ENCODE data around the gene RRAS2. TPM values are rescaled to one million over a fixed set of nuclear protein-coding genes. Genes with fewer than 3 reads are reported as not detected.

RRAS2 gene
- total RNA-seq, 4 donors from 2014 or later = 12.3 to 86.0 (median 41.7) TPM

GRCh38 chr11:14371249-14371648 is 12.3 kb upstream of the RRAS2 start:
- no peaks in the 10 kb centered on the region for H3K4me1 ChIP-seq
- no peaks in the 10 kb centered on the region for H3K9me3 ChIP-seq
- DNase-seq = no peak
- TF ChIP-seq CTCF (IDR thresholded peaks at IDR 0.05) (no peak), POLR2AphosphoS5 (IDR thresholded peaks at IDR 0.05) (no peak), POLR2A (IDR thresholded peaks at IDR 0.05) (no peak), EP300 (IDR thresholded peaks at IDR 0.05; ENCODE audit: low read depth) (no peak)
- no peaks in the 10 kb centered on the region for H3K36me3 ChIP-seq
- H3K27me3 ChIP-seq = no peaks in the 10 kb centered on the region
- intact Hi-C loops (cut with DNase I; ENCODE audit: low total_unique reads) = no loop called here
- H3K4me3 ChIP-seq = no peak overlapping the region
- H3K27ac ChIP-seq = no peak overlapping the region
- in situ Hi-C loops (cut with MboI; ENCODE audit: low pct_ligation_motif_present in 1 of 4, low pct_unique_long_range_greater_than_20kb in 1 of 4, low sequenced_read_pairs in 3 of 4) = no loop called here

GRCh38 chr11:14370496-14370895 is 11.5 kb upstream of the RRAS2 start:
- in situ Hi-C loops (cut with MboI; ENCODE audit: low pct_ligation_motif_present in 1 of 4, low pct_unique_long_range_greater_than_20kb in 1 of 4, low sequenced_read_pairs in 3 of 4) = no loop called here

GRCh38 chr11:14369598-14369997 is 10.6 kb upstream of the RRAS2 start:
- intact Hi-C loops (cut with DNase I; ENCODE audit: low total_unique reads) (no loop called here), in situ Hi-C loops (cut with MboI; ENCODE audit: low pct_ligation_motif_present in 1 of 4, low pct_unique_long_range_greater_than_20kb in 1 of 4, low sequenced_read_pairs in 3 of 4) (no loop called here)
- no peaks in the 10 kb centered on the region for H3K4me1 ChIP-seq
- no peaks in the 10 kb centered on the region for H3K36me3 ChIP-seq
- H3K4me3 ChIP-seq = no peak overlapping the region
- H3K27me3 ChIP-seq = no peaks in the 10 kb centered on the region
- H3K9me3 ChIP-seq = no peaks in the 10 kb centered on the region
- H3K27ac ChIP-seq = no peak overlapping the region
- TF ChIP-seq POLR2AphosphoS5 (IDR thresholded peaks at IDR 0.05) = no peak
- TF ChIP-seq CTCF (IDR thresholded peaks at IDR 0.05) = no peak
- no peak for TF ChIP-seq EP300 (IDR thresholded peaks at IDR 0.05; ENCODE audit: low read depth)
- no peak for TF ChIP-seq POLR2A (IDR thresholded peaks at IDR 0.05)
- no peak for DNase-seq

More at GRCh38 chr11:14370496-14370895, 11.5 kb upstream of the RRAS2 start:
- H3K4me3 ChIP-seq = no peak overlapping the region
- H3K27ac ChIP-seq = no peak overlapping the region
- H3K27me3 ChIP-seq = no peaks in the 10 kb centered on the region
- H3K9me3 ChIP-seq = no peaks in the 10 kb centered on the region
- intact Hi-C loops (cut with DNase I; ENCODE audit: low total_unique reads) = no loop called here
- no peak for DNase-seq
- no peaks in the 10 kb centered on the region for H3K4me1 ChIP-seq
- 22 to 29% methylated on average over 1 of the region's 1 CpG for WGBS, 2 donors (ENCODE audit: low coverage in 1 of 2)
- H3K36me3 ChIP-seq = no peaks in the 10 kb centered on the region
- TF ChIP-seq POLR2AphosphoS5 (IDR thresholded peaks at IDR 0.05) = no peak
- no peak for TF ChIP-seq POLR2A (IDR thresholded peaks at IDR 0.05)
- no peak for TF ChIP-seq CTCF (IDR thresholded peaks at IDR 0.05)
- no peak for TF ChIP-seq EP300 (IDR thresholded peaks at IDR 0.05; ENCODE audit: low read depth)

GRCh38 chr11:14366936-14367335 is 8.0 kb upstream of the RRAS2 start:
- in situ Hi-C loops (cut with MboI; ENCODE audit: low pct_ligation_motif_present in 1 of 4, low pct_unique_long_range_greater_than_20kb in 1 of 4, low sequenced_read_pairs in 3 of 4) = no loop called here
- Histone ChIP-seq H3K27ac (no peak overlapping the region), H3K36me3 (no peaks in the 10 kb centered on the region), H3K4me3 (no peak overlapping the region), H3K27me3 (no peaks in the 10 kb centered on the region), H3K4me1 (no peaks in the 10 kb centered on the region), H3K9me3 (no peaks in the 10 kb centered on the region)
- no peak for DNase-seq
- TF ChIP-seq CTCF (IDR thresholded peaks at IDR 0.05) (no peak), EP300 (IDR thresholded peaks at IDR 0.05; ENCODE audit: low read depth) (no peak), POLR2AphosphoS5 (IDR thresholded peaks at IDR 0.05) (no peak), POLR2A (IDR thresholded peaks at IDR 0.05) (no peak)
- intact Hi-C loops (cut with DNase I; ENCODE audit: low total_unique reads) = no loop called here

Data from transverse colon (tissue), 4 donors.